Right lobe of liver (tissue), 6 donors: ENCODE data around the gene MRC2. TPM values are rescaled to one million over a fixed set of nuclear protein-coding genes. Genes with fewer than 3 reads are reported as not detected.
"Not testable (repeated sequence)": the region's sequence is repeated elsewhere in the genome, so short reads cannot be mapped to it uniquely, and the experiment has no call there.

ENCODE experiments used
- ATAC-seq, 4 donors: fragments of 200-7000 bp; cut with Tn5 transposase; one replicate each; pipeline ENCODE4 v1.9.1; 2020; ENCODE audit warnings: mild to moderate bottlenecking in 4 of 4, moderate library complexity in 4 of 4
- DNase-seq, 3 donors: peaks; one replicate each; pipeline ENCODE4 v3.0.0-alpha.2; 2020
- H3K27ac ChIP-seq, 3 donors: fragments of 200-600 bp; one replicate each; pipeline ENCODE4 v1.8.0; 2022
- H3K27me3 ChIP-seq, 2 donors: fragments of 200-600 bp; one replicate each; pipeline ENCODE4 v1.8.0; 2022
- H3K36me3 ChIP-seq, 4 donors: fragments of 200-600 bp; sonication (generic) in 1 of 4; one replicate each; pipeline versions ENCODE4 v1.5.1 to v1.8.0; 2017 to 2022; ENCODE audit warnings: control low read depth in 1 of 4
- H3K4me1 ChIP-seq, 4 donors: fragments of 200-600 bp; sonication (generic) in 1 of 4; one replicate each; pipeline versions ENCODE4 v1.5.1 to v1.8.0; 2017 to 2022; ENCODE audit warnings: control low read depth in 1 of 4
- H3K4me3 ChIP-seq, 3 donors: fragments of 200-600 bp; one replicate each; pipeline ENCODE4 v1.8.0; 2022
- H3K9me3 ChIP-seq, 4 donors: fragments of 200-600 bp; sonication (generic) in 1 of 4; one replicate each; pipeline versions ENCODE4 v1.5.1 to v1.8.0; 2017 to 2022; ENCODE audit warnings: control low read depth in 1 of 4
- CTCF ChIP-seq, 4 donors: fragments of 200-600 bp in 3 of 4; fragments of 450-650 bp in 1 of 4; IDR thresholded peaks; one replicate each; pipeline versions ENCODE4 v1.5.1 to v1.8.0; 2016 to 2022; ENCODE audit warnings: antibody characterized with exemption in 4 of 4, mild to moderate bottlenecking in 2 of 4
- POLR2A ChIP-seq: fragments of 450-650 bp; IDR thresholded peaks from one replicate; pipeline ENCODE4 v1.6.1; 2017; ENCODE audit warnings: antibody characterized with exemption, mild to moderate bottlenecking
- WGBS: methylation state at CpG from one replicate; pipeline ENCODE4 v1.1.6; 2018; ENCODE audit warnings: low coverage, low lambda C conversion rate; ENCODE audit not compliant: insufficient coverage; ENCODE audit errors: missing lambda C conversion rate; 5-methylcytosine and 5-hydroxymethylcytosine counted together
- intact Hi-C, 2 donors: fragments of 100-400 bp; cut with DNase I; formaldehyde crosslinking; loops; one replicate each; pipeline versions ENCODE4 v1.11.2 to v1.14.1; 2022
- total RNA-seq, 6 experiments: library from RNA; depleted of rRNA in 2 of 6; stranded (reverse); fragments of >200 nt in 2 of 6; fragmentation: NEBNext Ultra II Directional in 3 of 6; extraction: Animal tissue kit (Norgen Biotek cat#: 25700) in 3 of 6; gene quantifications; one replicate each; pipeline versions ENCODE4 v1.1.0 to v1.2.4, GENCODE V29; 2016 to 2023
- donor health status: DM: no; HTN: yes; CAD: no.
- donor health status: DM: no; HTN: no; CAD: no.
- donor health status: DM: no; HTN: no; CAD: no.
- donor health status: DM: no; HTN: yes; CAD: no.
- donor health status: DM: no; HTN: yes; CAD: no.

Gene MRC2
- total RNA-seq, 6 experiments from 2014 or later: 1.7 to 7.4 (median 3.8) TPM

DNA sequence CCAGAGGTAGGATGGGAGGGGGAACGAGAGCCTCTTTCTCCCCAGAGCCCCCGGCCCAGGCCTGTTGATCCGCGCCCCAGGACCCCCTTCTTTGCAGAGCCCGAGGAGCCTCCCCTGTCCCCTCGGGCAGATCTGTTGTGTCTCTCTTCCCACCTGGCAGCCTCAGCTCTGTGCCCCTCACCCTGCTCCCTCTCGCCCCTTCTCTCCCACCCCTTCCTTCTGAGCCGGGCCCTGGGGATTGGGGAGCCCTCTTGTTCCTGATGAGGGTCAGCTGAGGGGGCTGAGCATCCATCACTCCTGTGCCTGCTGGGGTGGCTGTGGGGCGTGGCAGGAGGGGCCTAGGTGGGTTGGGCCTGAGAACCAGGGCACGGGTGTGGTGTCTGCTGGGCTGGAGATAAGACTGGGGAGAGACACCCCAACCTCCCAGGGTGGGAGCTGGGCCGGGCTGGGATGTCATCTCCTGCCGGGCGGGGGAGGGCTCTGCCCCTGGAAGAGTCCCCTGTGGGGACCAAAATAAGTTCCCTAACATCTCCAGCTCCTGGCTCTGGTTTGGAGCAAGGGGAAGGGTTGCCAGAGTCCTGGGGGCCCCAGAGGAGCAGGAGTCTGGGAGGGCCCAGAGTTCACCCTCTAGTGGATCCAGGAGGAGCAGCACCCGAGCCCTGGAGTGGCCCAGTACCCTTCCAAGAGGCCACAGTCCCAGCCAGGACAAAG lies 65.4 kb downstream of the MRC2 start:
- peak in 3 of 4 donors; percentile 13 to 30 (median 17) for ATAC-seq
- H3K4me1 ChIP-seq: no peaks in the 10 kb centered on the region
- H3K27ac ChIP-seq: no peak overlapping the region
- no peaks in the 10 kb centered on the region for H3K27me3 ChIP-seq
- WGBS: 100% methylated on average over 1 of the region's 14 CpGs
- no peaks in the 10 kb centered on the region for H3K36me3 ChIP-seq
- H3K4me3 ChIP-seq: no peak overlapping the region
- intact Hi-C loops: no loop called here
- H3K9me3 ChIP-seq: no peaks in the 10 kb centered on the region
- no peak for TF ChIP-seq POLR2A
- peak in 3 of 4 donors; percentile 19 to 29 (median 20) for TF ChIP-seq CTCF (IDR thresholded peaks at IDR 0.05)
- DNase-seq: no peak

DNA sequence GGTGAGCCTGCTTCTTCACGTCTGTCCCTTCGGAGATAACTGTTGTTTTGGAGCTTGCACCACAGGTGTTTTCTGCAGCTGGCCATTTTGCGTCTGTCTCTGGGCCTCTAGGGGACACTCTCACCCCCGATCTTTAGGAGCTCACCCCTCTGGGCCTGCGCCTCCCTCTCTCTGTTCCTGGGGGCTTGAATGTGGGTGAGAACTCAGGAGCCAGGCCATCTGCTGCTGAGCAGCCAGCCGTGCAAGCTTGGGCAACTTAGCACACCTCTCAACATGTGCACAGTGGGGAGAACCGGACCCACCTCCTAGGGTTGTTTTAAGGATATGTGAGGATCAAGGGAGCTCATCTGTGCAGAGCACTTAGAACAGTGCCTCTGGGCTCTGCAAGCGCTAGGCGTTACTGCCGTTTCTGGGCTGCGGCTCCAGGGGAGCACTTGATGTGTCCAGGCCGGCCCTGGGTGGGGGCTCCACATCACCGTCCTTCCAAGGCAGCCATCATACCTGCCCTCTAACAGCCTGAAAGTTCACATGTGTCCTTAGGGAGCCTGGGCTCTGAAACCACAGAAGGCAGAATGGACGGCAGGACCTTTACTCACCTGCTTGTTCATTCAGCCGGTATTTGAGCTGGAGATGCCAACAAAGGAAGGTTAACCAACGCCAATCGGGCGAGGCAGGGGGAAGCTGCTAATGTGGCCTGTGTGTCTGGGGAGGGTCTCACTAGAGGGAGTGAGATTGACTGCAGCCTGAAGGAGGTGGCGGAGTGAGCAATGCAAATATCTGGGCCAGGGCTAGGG lies 66.3 kb downstream of the MRC2 start:
- Histone ChIP-seq H3K4me3 (no peak overlapping the region), H3K9me3 (no peaks in the 10 kb centered on the region), H3K4me1 (no peaks in the 10 kb centered on the region), H3K27ac (no peak overlapping the region), H3K36me3 (no peaks in the 10 kb centered on the region), H3K27me3 (no peaks in the 10 kb centered on the region)
- intact Hi-C loops: no loop called here
- no peak for DNase-seq
- TF ChIP-seq CTCF (IDR thresholded peaks at IDR 0.05): no peak
- no peak for TF ChIP-seq POLR2A
- no peak for ATAC-seq
- WGBS: 63% methylated on average over 11 of the region's 19 CpGs

GRCh38 chr17:62695093-62695738 lies 67.7 kb downstream of the MRC2 start:
- intact Hi-C loops, DNase-seq, H3K9me3 ChIP-seq, H3K27me3 ChIP-seq, H3K4me3 ChIP-seq, H3K36me3 ChIP-seq, H3K4me1 ChIP-seq: not testable (repeated sequence)
- peak overlapping the region in 1 of 3 donors; percentile 22 for H3K27ac ChIP-seq
- WGBS: 71% methylated on average over 2 of the region's 5 CpGs
- ATAC-seq: peak in 1 of 4 donors; percentile 14

- Histone ChIP-seq H3K36me3 (no peaks in the 10 kb centered on the region), H3K27me3 (no peaks in the 10 kb centered on the region), H3K4me3 (no peak overlapping the region), H3K27ac (no peak overlapping the region), H3K4me1 (no peaks in the 10 kb centered on the region), H3K9me3 (no peaks in the 10 kb centered on the region)
- DNase-seq (no peak), ATAC-seq (no peak)
- WGBS: no CpG with 5 or more reads among the region's 10 CpGs
- intact Hi-C loops: no loop called here
- no peak for TF ChIP-seq POLR2A
- no peak for TF ChIP-seq CTCF (IDR thresholded peaks at IDR 0.05)
Measured at GRCh38 chr17:62696256-62696655, 68.8 kb downstream of the MRC2 start.
